ENCODE data around the gene RAB36. TPM values are rescaled to one million over a fixed set of nuclear protein-coding genes. Genes with fewer than 3 reads are reported as not detected.

Gene RAB36
- total and polyA plus RNA-seq, 10 donors: 1.0 to 3.7 (median 1.6) TPM

- WGBS, 5 donors: 82 to 91% (median 91%) methylated on average over 9 to 13 of the region's 13 CpGs
- peak; percentile 68 for DNase-seq
- H3K27ac ChIP-seq: no peak overlapping the region
- H3K9me3 ChIP-seq: no peaks in the 10 kb centered on the region
- no peak for TF ChIP-seq POLR2A (IDR thresholded peaks at IDR 0.05)
- TF ChIP-seq POLR2AphosphoS5 (IDR thresholded peaks at IDR 0.05): no peak
- no peak for TF ChIP-seq CTCF (IDR thresholded peaks at IDR 0.05 in 8 of 11, conservative IDR thresholded peaks at IDR 0.05 in 3 of 11)
- peaks cover 0 to 25% (median 3%) of the 10 kb centered on the region in 6 donors for H3K4me1 ChIP-seq
- H3K36me3 ChIP-seq: peaks cover 0 to 4% (median 0%) of the 10 kb centered on the region in 6 donors
- H3K4me3 ChIP-seq: no peak overlapping the region
- intact Hi-C loops (cut with DNase I; ENCODE audit: low total_unique reads): no loop called here
- H3K27me3 ChIP-seq (replicated peaks in 1 of 7): no peaks in the 10 kb centered on the region
Observed at GRCh38 chr22:23161574-23161973, 16.3 kb downstream of the RAB36 start.

- TF ChIP-seq CTCF (IDR thresholded peaks at IDR 0.05 in 8 of 11, conservative IDR thresholded peaks at IDR 0.05 in 3 of 11) (no peak), POLR2A (IDR thresholded peaks at IDR 0.05) (no peak), POLR2AphosphoS5 (IDR thresholded peaks at IDR 0.05) (peak in 1 of 3 donors; percentile 50)
- WGBS, 5 donors: 70 to 83% (median 77%) methylated on average over 7 to 8 of the region's 8 CpGs
- Histone ChIP-seq H3K9me3 (no peaks in the 10 kb centered on the region), H3K36me3 (peaks cover 0 to 4% (median 0%) of the 10 kb centered on the region in 6 donors), H3K4me3 (no peak overlapping the region), H3K27ac (no peak overlapping the region), H3K27me3 (replicated peaks in 1 of 7) (no peaks in the 10 kb centered on the region), H3K4me1 (peaks cover 0 to 13% (median under 1%) of the 10 kb centered on the region in 6 donors)
- intact Hi-C loops (cut with DNase I; ENCODE audit: low total_unique reads): no loop called here
- no peak for DNase-seq
Observed at GRCh38 chr22:23163665-23164064, 18.4 kb downstream of the RAB36 start.

GRCh38 chr22:23164091-23164490, 18.8 kb downstream of the RAB36 start:
- intact Hi-C loops (cut with DNase I; ENCODE audit: low total_unique reads): no loop called here
- no peak overlapping the region for H3K4me3 ChIP-seq
- 84 to 98% (median 86%) methylated on average over 7 to 11 of the region's 11 CpGs for WGBS, 5 donors
- DNase-seq: no peak
- H3K4me1 ChIP-seq: peaks cover 0 to 9% (median 0%) of the 10 kb centered on the region in 6 donors
- no peak for TF ChIP-seq CTCF (IDR thresholded peaks at IDR 0.05 in 8 of 11, conservative IDR thresholded peaks at IDR 0.05 in 3 of 11)
- no peak for TF ChIP-seq POLR2AphosphoS5 (IDR thresholded peaks at IDR 0.05)
- no peak for TF ChIP-seq POLR2A (IDR thresholded peaks at IDR 0.05)
- H3K27me3 ChIP-seq (replicated peaks in 1 of 7): no peaks in the 10 kb centered on the region
- no peak overlapping the region for H3K27ac ChIP-seq
- H3K36me3 ChIP-seq: peaks cover 0 to 4% (median 0%) of the 10 kb centered on the region in 6 donors
- no peaks in the 10 kb centered on the region for H3K9me3 ChIP-seq

- no peak overlapping the region for H3K27ac ChIP-seq
- no peaks in the 10 kb centered on the region for H3K27me3 ChIP-seq (replicated peaks in 1 of 7)
- WGBS, 5 donors: 75 to 98% (median 85%) methylated on average over 3 to 6 of the region's 6 CpGs
- intact Hi-C loops (cut with DNase I; ENCODE audit: low total_unique reads): no loop called here
- no peaks in the 10 kb centered on the region for H3K9me3 ChIP-seq
- peaks cover 0 to 6% (median 0%) of the 10 kb centered on the region in 6 donors for H3K4me1 ChIP-seq
- TF ChIP-seq POLR2AphosphoS5 (IDR thresholded peaks at IDR 0.05): no peak
- DNase-seq: no peak
- no peak overlapping the region for H3K4me3 ChIP-seq
- peaks cover 0 to 4% (median 0%) of the 10 kb centered on the region in 6 donors for H3K36me3 ChIP-seq
Observed at GRCh38 chr22:23166042-23166831, 21.0 kb downstream of the RAB36 start.

Data from spleen (tissue), 11 donors.